Activated T-cell treated with anti-CD3 and anti-CD28 coated beads for 48 hours (primary cell): ENCODE measurements around the gene FAM131A.

Experiments used
- DNase-seq: peaks from one replicate; pipeline ENCODE4 v3.0.0-alpha.2; 2020; ENCODE audit warnings: low read depth

Gene FAM131A

DNA sequence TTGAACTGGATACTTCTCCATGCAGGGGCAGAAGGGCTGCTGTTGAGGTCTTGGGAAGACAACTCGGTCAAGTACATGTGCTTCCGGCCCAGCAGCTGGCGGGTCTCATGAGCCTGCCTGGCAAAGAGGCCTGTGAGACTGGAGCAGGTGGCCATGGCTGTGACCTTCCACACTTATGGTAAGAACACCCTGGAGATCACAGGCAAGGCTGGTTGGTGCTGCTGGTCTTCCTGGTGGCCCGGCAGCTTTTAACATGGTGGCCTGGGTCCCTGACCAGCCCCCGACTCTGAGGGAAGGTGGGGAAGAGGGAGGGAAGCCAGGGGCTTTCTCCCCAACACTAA, 57.9 kb downstream of the FAM131A start:
- no peak for DNase-seq
